ENCODE data around the gene LRIT1. TPM values are rescaled to one million over a fixed set of nuclear protein-coding genes. Genes with fewer than 3 reads are reported as not detected.

LRIT1 gene
- total RNA-seq, 1 experiment from 2014 or later: not detected

DNA sequence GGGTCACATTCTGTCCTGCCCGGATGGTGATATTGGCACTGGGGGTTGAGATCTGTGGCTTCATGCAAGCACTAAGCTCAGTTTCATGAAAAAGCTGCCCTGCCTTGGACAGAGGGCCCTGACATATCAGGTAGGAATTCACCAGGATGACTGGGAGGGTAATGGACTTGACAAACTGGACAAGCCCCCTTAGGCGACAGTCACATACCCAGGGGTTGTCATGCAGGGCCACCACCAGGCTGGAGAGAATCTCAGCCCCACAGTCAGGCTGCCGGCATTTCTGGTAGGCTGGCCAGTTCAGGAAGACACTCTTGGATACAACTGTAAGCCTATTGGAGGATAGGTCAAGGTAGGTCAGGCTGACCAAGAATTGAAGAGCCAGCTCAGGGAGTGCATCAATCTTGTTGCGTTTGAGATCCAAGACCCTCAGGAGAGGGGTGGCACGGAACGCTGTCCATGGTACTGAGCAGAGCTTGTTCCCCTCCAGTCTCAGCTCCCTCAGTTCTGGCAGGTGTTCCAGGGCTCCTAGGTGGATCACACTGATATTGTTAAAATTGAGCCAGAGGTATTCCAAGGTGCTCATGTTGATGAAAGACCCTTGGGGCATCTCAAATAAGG, 16.8 kb downstream of the LRIT1 start:
- no peak overlapping the region for H3K4me3 Mint-ChIP-seq
- peaks cover 2% of the 10 kb centered on the region for H3K9me3 Mint-ChIP-seq
- DNase-seq (ENCODE audit: low spot score) (peak; percentile 71), ATAC-seq (peak; percentile 88)
- no peaks in the 10 kb centered on the region for H3K4me1 Mint-ChIP-seq
- H3K27ac Mint-ChIP-seq: no peak overlapping the region
- peaks cover 10% of the 10 kb centered on the region for H3K27me3 Mint-ChIP-seq (ENCODE audit: low read depth)
- ChIA-PET POLR2A (interaction anchor here (1.1 kb wide), 1 partner anchor 18 kb away, joined by 4 read pairs; no protein-coding TSS in a partner anchor), CTCF (interaction anchor here (0.7 to 5.9 kb wide), 5 partner anchors 10 to 127 kb away, joined by 3 to 36 read pairs (median 5); no protein-coding TSS in a partner anchor)
- no peaks in the 10 kb centered on the region for H3K36me3 Mint-ChIP-seq
- TF ChIP-seq EMX1 (CRISPR knock-in tag; IDR thresholded peaks at IDR 0.05) (no peak), ZBTB21 (CRISPR knock-in tag; IDR thresholded peaks at IDR 0.05; ENCODE audit: borderline replicate concordance) (peak; percentile 58; the same call in 1 of the 2 replicates), GRHL2 (CRISPR knock-in tag; IDR thresholded peaks at IDR 0.05; ENCODE audit: insufficient replicate concordance, severe bottlenecking) (no peak), HMGXB4 (CRISPR knock-in tag; IDR thresholded peaks at IDR 0.05) (no peak), HMGA2 (CRISPR knock-in tag; IDR thresholded peaks at IDR 0.05) (no peak), NR3C1 (CRISPR knock-in tag; conservative IDR thresholded peaks at IDR 0.05; ENCODE audit: low read depth) (0 out of 2 replicates have a peak, but pooled peaks have one; percentile 47), CBFB (CRISPR knock-in tag; IDR thresholded peaks at IDR 0.05; ENCODE audit: low read depth) (0 out of 2 replicates have a peak, but pooled peaks have one; percentile 48), ZNF232 (CRISPR knock-in tag; IDR thresholded peaks at IDR 0.05) (0 out of 2 replicates have a peak, but pooled peaks have one; percentile 68), ZNF219 (CRISPR knock-in tag; IDR thresholded peaks at IDR 0.05; ENCODE audit: borderline replicate concordance) (no peak; the same call in 1 of the 2 replicates), ATF1 (CRISPR knock-in tag; IDR thresholded peaks at IDR 0.05) (no peak), TEAD1 (CRISPR knock-in tag; IDR thresholded peaks at IDR 0.05) (peak; percentile 81; the same call in 1 of the 2 replicates), STAT6 (CRISPR knock-in tag; conservative IDR thresholded peaks at IDR 0.05; ENCODE audit: low read depth) (no peak), E2F1 (CRISPR knock-in tag; IDR thresholded peaks at IDR 0.05) (no peak), ZNF671 (CRISPR knock-in tag; IDR thresholded peaks at IDR 0.05) (no peak), ELF4 (CRISPR knock-in tag; IDR thresholded peaks at IDR 0.05; ENCODE audit: low read depth) (no peak), TCF7 (CRISPR knock-in tag; IDR thresholded peaks at IDR 0.05; ENCODE audit: low read depth) (no peak), ATF6 (CRISPR knock-in tag; IDR thresholded peaks at IDR 0.05) (no peak), NFE2L1 (CRISPR knock-in tag; IDR thresholded peaks at IDR 0.05) (no peak), CREB1 (CRISPR knock-in tag; IDR thresholded peaks at IDR 0.05) (peak; percentile 43; the same call in 1 of the 2 replicates), ZNF281 (CRISPR knock-in tag; IDR thresholded peaks at IDR 0.05) (0 out of 2 replicates have a peak, but pooled peaks have one; percentile 77), ZNF138 (CRISPR knock-in tag; conservative IDR thresholded peaks at IDR 0.05) (no peak), ZNF416 (CRISPR knock-in tag; IDR thresholded peaks at IDR 0.05) (no peak), OVOL2 (CRISPR knock-in tag; IDR thresholded peaks at IDR 0.05; ENCODE audit: borderline replicate concordance) (no peak), SMAD3 (CRISPR knock-in tag; IDR thresholded peaks at IDR 0.05; ENCODE audit: borderline replicate concordance) (peak; percentile 92; the same call in 1 of the 2 replicates), SMAD4 (CRISPR knock-in tag; IDR thresholded peaks at IDR 0.05) (peak; percentile 72; the same call in 1 of the 2 replicates)
- TF ChIP-seq, protein P1, sequence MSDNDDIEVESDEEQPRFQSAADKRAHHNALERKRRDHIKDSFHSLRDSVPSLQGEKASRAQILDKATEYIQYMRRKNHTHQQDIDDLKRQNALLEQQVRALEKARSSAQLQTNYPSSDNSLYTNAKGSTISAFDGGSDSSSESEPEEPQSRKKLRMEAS (CRISPR knock-in tag; IDR thresholded peaks at IDR 0.05): peak; percentile 35; the same call in 1 of the 2 replicates
